Colonic mucosa (tissue), 4 donors: ENCODE data around the gene AP1S3. TPM values are rescaled to one million over a fixed set of nuclear protein-coding genes. Genes with fewer than 3 reads are reported as not detected.

Experiments used
- DNase-seq: peaks from one replicate; pipeline ENCODE4 v3.0.0-alpha.2; 2020
- H3K27ac ChIP-seq: fragments of 200-600 bp; one replicate; pipeline ENCODE4 v1.8.0; 2021
- H3K27me3 ChIP-seq: fragments of 200-600 bp; one replicate; pipeline ENCODE4 v1.8.0; 2021
- H3K36me3 ChIP-seq: fragments of 200-600 bp; one replicate; pipeline ENCODE4 v1.8.0; 2021
- H3K4me1 ChIP-seq: fragments of 200-600 bp; one replicate; pipeline ENCODE4 v1.8.0; 2021; ENCODE audit warnings: mild to moderate bottlenecking
- H3K4me3 ChIP-seq: fragments of 200-600 bp; one replicate; pipeline ENCODE4 v1.8.0; 2021
- H3K9ac ChIP-seq, 2 donors: one replicate each; pipeline ENCODE4 v1.7.0; 2013; ENCODE audit warnings: control low read depth in 2 of 2, low read depth in 2 of 2, low read length in 2 of 2
- H3K9me3 ChIP-seq: fragments of 200-600 bp; one replicate; pipeline ENCODE4 v1.8.0; 2021
- intact Hi-C: fragments of 100-400 bp; cut with DNase I; formaldehyde crosslinking; loops from one replicate; pipeline ENCODE4 v1.14.1; 2022
- total RNA-seq, 2 donors: library from RNA; stranded (reverse); fragmentation: NEBNext Ultra II Directional in 1 of 2; extraction: Animal tissue kit (Norgen Biotek cat#: 25700) in 1 of 2; gene quantifications; one replicate each; pipeline ENCODE4 v1.2.1, GENCODE V29; 2021
- TF ChIP-seq, protein P1 (sequence below): fragments of 200-600 bp; IDR thresholded peaks from one replicate; pipeline ENCODE4 v1.8.0; 2022; ENCODE audit warnings: antibody characterized with exemption, mild to moderate bottlenecking
- donor health status: healthy.
- donor health status: DM: no; HTN: no; CAD: no.
- donor health status: DM: no; HTN: no; CAD: no.

The AP1S3 gene
- total RNA-seq, 2 donors from 2014 or later, result 8.8 to 12.0 TPM

DNA sequence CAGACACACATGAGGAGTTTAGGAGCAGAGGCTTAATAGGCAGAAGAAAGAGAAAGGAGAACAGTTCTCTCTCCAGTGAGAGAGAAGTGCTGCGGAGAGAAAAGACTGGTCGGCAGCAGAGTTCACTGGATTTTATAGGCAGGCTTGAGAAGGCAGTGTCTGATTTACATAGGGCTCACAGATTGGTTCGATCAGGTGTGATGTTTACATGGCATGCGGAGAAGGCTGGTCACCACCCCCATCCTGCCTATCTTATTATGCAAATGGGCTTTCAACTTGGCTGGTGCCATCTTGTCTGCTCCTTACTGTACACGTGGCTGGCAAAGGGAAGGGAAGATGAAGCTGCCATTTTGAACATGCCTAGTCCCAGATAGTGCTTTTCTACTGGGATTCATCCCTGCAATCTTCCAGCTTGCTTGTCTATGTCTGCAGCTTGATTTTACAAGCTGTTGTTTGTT lies 113.4 kb downstream of the AP1S3 start:
- no peaks in the 10 kb centered on the region for H3K9me3 ChIP-seq
- TF ChIP-seq, protein P1, sequence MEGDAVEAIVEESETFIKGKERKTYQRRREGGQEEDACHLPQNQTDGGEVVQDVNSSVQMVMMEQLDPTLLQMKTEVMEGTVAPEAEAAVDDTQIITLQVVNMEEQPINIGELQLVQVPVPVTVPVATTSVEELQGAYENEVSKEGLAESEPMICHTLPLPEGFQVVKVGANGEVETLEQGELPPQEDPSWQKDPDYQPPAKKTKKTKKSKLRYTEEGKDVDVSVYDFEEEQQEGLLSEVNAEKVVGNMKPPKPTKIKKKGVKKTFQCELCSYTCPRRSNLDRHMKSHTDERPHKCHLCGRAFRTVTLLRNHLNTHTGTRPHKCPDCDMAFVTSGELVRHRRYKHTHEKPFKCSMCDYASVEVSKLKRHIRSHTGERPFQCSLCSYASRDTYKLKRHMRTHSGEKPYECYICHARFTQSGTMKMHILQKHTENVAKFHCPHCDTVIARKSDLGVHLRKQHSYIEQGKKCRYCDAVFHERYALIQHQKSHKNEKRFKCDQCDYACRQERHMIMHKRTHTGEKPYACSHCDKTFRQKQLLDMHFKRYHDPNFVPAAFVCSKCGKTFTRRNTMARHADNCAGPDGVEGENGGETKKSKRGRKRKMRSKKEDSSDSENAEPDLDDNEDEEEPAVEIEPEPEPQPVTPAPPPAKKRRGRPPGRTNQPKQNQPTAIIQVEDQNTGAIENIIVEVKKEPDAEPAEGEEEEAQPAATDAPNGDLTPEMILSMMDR, result no peak
- H3K27me3 ChIP-seq, result no peaks in the 10 kb centered on the region
- DNase-seq, result no peak
- H3K27ac ChIP-seq, result no peak overlapping the region
- intact Hi-C loops, result no loop called here
- H3K9ac ChIP-seq, result no peak overlapping the region
- H3K36me3 ChIP-seq, result no peaks in the 10 kb centered on the region
- H3K4me3 ChIP-seq, result no peak overlapping the region
- H3K4me1 ChIP-seq, result no peaks in the 10 kb centered on the region

DNA sequence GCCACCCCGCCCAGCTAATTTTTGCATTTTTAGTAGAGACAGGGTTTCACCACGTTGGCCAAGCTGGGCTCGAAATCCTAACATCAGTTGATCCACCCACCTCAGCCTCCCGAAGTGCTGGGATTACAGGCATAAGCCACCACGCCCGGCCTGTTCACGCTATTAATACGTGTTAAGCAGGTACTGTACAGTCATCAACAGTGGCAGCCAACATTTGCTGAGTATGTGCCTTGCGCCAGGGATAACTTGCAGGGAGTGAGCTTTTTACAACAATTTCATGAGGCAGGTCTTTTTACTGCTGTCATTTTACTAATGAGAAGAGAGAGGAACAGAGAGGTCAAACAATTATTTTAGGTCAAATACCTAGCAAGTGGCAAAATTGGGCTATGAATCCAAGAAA lies 115.2 kb downstream of the AP1S3 start:
- no peaks in the 10 kb centered on the region for H3K4me1 ChIP-seq
- H3K27ac ChIP-seq, result no peak overlapping the region
- H3K27me3 ChIP-seq, result no peaks in the 10 kb centered on the region
- H3K4me3 ChIP-seq, result no peak overlapping the region
- H3K36me3 ChIP-seq, result no peaks in the 10 kb centered on the region
- TF ChIP-seq, protein P1, result no peak
- DNase-seq, result no peak
- no peaks in the 10 kb centered on the region for H3K9me3 ChIP-seq
- no peak overlapping the region for H3K9ac ChIP-seq
- intact Hi-C loops, result no loop called here

DNA sequence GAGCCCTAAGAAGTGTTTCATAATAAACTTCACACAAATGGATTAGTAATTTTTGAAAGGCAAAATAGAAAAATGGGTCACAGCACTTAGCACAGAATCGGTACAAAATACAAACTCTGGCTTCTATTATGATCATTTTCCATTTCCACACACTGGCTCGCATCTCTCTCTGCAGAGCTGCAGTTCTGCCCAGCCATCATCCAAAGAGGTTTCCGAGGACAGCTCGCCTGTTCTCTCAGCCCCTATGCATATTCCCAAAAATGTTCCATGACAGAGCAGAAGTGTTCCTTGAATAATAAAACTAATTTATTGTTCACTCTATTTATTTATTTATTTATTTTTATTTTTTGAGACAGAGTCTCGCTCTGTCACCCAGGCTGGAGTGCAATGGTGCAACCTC lies 115.6 kb downstream of the AP1S3 start:
- Histone ChIP-seq H3K4me3 (no peak overlapping the region), H3K27me3 (no peaks in the 10 kb centered on the region), H3K4me1 (no peaks in the 10 kb centered on the region), H3K36me3 (no peaks in the 10 kb centered on the region), H3K9ac (no peak overlapping the region), H3K9me3 (no peaks in the 10 kb centered on the region), H3K27ac (no peak overlapping the region)
- TF ChIP-seq, protein P1, result no peak
- no peak for DNase-seq
- intact Hi-C loops, result no loop called here

DNA sequence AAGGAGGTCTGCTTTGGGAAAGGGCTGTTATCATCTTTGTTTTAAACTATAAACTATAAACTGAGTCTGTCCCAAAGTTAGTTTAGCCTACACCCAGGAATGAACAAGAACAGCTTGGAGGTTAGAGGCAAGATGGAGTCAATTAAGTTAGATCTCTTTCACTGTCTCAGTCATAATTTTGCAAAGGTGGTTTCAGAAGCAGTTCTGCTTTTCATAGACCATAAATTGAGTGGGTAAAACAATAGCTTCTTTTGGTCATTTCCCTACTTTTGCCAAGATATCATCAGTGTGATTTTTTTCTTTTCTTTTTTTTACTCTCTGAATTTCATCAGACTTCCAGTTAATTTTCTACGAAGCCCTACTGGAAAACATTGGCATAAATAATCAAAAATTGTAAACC lies 117.0 kb downstream of the AP1S3 start:
- intact Hi-C loops, result no loop called here
- no peak for DNase-seq
- Histone ChIP-seq H3K4me3 (no peak overlapping the region), H3K4me1 (no peaks in the 10 kb centered on the region), H3K27ac (no peak overlapping the region), H3K27me3 (no peaks in the 10 kb centered on the region), H3K9me3 (no peaks in the 10 kb centered on the region), H3K9ac (no peak overlapping the region), H3K36me3 (no peaks in the 10 kb centered on the region)
- TF ChIP-seq, protein P1, result no peak

DNA sequence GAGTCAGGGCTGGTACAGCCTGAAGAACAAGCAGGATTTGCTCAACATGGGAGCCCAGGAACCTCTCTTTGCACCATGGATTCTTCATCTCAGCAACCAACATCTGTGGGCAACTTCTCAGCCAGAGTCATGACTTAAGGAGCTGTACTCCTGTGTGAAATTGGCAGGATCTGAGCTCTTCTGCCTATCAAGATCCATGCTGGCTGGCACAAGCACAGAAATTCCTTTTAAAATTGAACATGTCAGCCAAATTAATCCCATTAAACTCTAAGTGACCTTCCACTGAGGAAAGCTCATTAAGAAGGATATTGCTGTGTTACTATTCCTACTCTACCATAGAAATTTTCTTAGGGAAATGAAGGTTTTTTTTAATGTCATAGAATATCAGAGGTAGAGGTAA lies 124.7 kb downstream of the AP1S3 start:
- intact Hi-C loops, result no loop called here
- Histone ChIP-seq H3K27me3 (no peaks in the 10 kb centered on the region), H3K9me3 (no peaks in the 10 kb centered on the region), H3K27ac (no peak overlapping the region), H3K4me3 (no peak overlapping the region), H3K9ac (no peak overlapping the region), H3K4me1 (no peaks in the 10 kb centered on the region), H3K36me3 (no peaks in the 10 kb centered on the region)
- no peak for DNase-seq
- TF ChIP-seq, protein P1, result no peak
